PC-3 (cell line): ENCODE data around the gene STRIP2.

Experiments
- EZH2 ChIP-seq: fragments of 300-600 bp; sonication (generic); IDR thresholded peaks from one replicate; pipeline ENCODE4 v1.6.1; 2017; ENCODE audit warnings: antibody characterized with exemption, mild to moderate bottlenecking, low read length; ENCODE audit not compliant: unreplicated experiment
- EZH2phosphoT487 ChIP-seq: fragments of 300-600 bp; sonication (generic); IDR thresholded peaks from 2 replicates; pipeline ENCODE4 v1.6.1; 2018; ENCODE audit warnings: mild to moderate bottlenecking, antibody characterized with exemption, low read length, borderline replicate concordance
- TF ChIP-seq, protein P1 (sequence below): fragments of 300-600 bp; sonication (generic); conservative IDR thresholded peaks from 2 replicates; pipeline ENCODE4 v1.5.1; 2017; ENCODE audit warnings: antibody characterized with exemption, low read depth, mild to moderate bottlenecking, low read length

DNA sequence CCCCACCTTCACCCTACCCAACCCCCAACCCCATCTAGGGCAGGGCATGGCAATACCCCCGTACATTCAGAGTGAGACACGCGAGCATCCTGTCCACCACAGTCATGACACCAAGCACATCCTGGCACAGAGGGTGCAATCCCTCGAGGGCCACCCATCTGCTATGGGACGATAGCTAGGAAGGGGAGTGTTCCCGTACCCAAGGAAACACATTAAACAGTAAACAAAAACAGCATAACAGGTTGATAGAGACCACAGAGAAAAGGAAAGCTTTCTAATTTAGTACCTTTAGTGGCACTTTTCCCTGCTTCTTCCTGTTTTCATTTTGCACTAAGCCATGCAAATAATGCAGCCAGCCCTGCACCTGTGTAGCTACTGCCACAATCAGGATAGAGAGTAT is 65.8 kb downstream of the STRIP2 start:
- TF ChIP-seq, protein P1, sequence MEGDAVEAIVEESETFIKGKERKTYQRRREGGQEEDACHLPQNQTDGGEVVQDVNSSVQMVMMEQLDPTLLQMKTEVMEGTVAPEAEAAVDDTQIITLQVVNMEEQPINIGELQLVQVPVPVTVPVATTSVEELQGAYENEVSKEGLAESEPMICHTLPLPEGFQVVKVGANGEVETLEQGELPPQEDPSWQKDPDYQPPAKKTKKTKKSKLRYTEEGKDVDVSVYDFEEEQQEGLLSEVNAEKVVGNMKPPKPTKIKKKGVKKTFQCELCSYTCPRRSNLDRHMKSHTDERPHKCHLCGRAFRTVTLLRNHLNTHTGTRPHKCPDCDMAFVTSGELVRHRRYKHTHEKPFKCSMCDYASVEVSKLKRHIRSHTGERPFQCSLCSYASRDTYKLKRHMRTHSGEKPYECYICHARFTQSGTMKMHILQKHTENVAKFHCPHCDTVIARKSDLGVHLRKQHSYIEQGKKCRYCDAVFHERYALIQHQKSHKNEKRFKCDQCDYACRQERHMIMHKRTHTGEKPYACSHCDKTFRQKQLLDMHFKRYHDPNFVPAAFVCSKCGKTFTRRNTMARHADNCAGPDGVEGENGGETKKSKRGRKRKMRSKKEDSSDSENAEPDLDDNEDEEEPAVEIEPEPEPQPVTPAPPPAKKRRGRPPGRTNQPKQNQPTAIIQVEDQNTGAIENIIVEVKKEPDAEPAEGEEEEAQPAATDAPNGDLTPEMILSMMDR: no peak
- no peak for TF ChIP-seq EZH2phosphoT487
- TF ChIP-seq EZH2: no peak
